Daoy (cell line): ENCODE results near the gene SRP14. TPM values are rescaled to one million over a fixed set of nuclear protein-coding genes. Genes with fewer than 3 reads are reported as not detected.
"Not testable (repeated sequence)": the region's sequence is repeated elsewhere in the genome, so short reads cannot be mapped to it uniquely, and the experiment has no call there.

ENCODE experiments used
- DNase-seq: peaks from one replicate; pipeline ENCODE4 v3.0.0-alpha.2; 2015; ENCODE audit warnings: low read depth
- total RNA-seq: library from RNA; depleted of rRNA; stranded (reverse); fragments of >200 nt; shearing (Covaris generic); gene quantifications from 2 replicates; pipeline ENCODE4 v1.2.3, GENCODE V29; 2014; rRNA removed

SRP14 gene
- 242 and 260 TPM in 2 replicates for total RNA-seq

- peak; percentile 95 for DNase-seq
Observed at GRCh38 chr15:40038638-40039543, at the start of gene SRP14. Gene SRP14, minus strand, starts transcription at chr15:40039181. Its CDS starts 65 bp downstream, at chr15:40039116.

- no peak for DNase-seq
Observed at GRCh38 chr15:40087991-40088928, 49.3 kb upstream of the SRP14 start.

- no peak for DNase-seq
Observed at GRCh38 chr15:40087068-40087810, 48.3 kb upstream of the SRP14 start.

GRCh38 chr15:40085266-40085665 lies 46.3 kb upstream of the SRP14 start:
- DNase-seq = peak; percentile 76

- peak; percentile 81 for DNase-seq
Observed at GRCh38 chr15:40084650-40085049, 45.7 kb upstream of the SRP14 start.

GRCh38 chr15:40082195-40082883 lies 43.4 kb upstream of the SRP14 start:
- DNase-seq = no peak

GRCh38 chr15:40081691-40082194 lies 42.8 kb upstream of the SRP14 start:
- DNase-seq = peak; percentile 83

- DNase-seq = no peak
Observed at GRCh38 chr15:40080847-40081246, 41.9 kb upstream of the SRP14 start.

GRCh38 chr15:40080104-40080503 lies 41.1 kb upstream of the SRP14 start:
- no peak for DNase-seq

- DNase-seq = no peak
Observed at GRCh38 chr15:40079456-40079855, 40.5 kb upstream of the SRP14 start.

- no peak for DNase-seq
Observed at GRCh38 chr15:40075298-40076044, 36.5 kb upstream of the SRP14 start.

- DNase-seq = not testable (repeated sequence)
Observed at GRCh38 chr15:40074656-40075055, 35.7 kb upstream of the SRP14 start.

GRCh38 chr15:40073716-40074490 lies 34.9 kb upstream of the SRP14 start:
- DNase-seq = not testable (repeated sequence)

GRCh38 chr15:40072216-40072990 lies 33.4 kb upstream of the SRP14 start:
- no peak for DNase-seq

- no peak for DNase-seq
Observed at GRCh38 chr15:40070608-40071218, 31.7 kb upstream of the SRP14 start.

GRCh38 chr15:40070166-40070557 lies 31.2 kb upstream of the SRP14 start:
- no peak for DNase-seq

GRCh38 chr15:40069178-40070165 lies 30.5 kb upstream of the SRP14 start:
- peak; percentile 97 for DNase-seq
